D721Med (cell line): Measurements from ENCODE around the gene LRRC46.

ENCODE experiments used
- DNase-seq: peaks from one replicate; pipeline ENCODE4 v3.0.0; 2011; ENCODE audit warnings: low spot score; ENCODE audit not compliant: insufficient read length
- FAIRE-seq: peaks from 2 replicates; lab custom pipeline; 2011; peaks lifted over from hg19 to GRCh38; lab: Jason Lieb, UNC
- TF ChIP-seq, protein P1 (sequence below): IDR thresholded peaks from 2 replicates; pipeline ENCODE4 v1.5.1; 2012; ENCODE audit warnings: mild to moderate bottlenecking, control low read depth; ENCODE audit not compliant: insufficient read depth; ENCODE audit errors: missing control alignments

LRRC46 gene

DNA sequence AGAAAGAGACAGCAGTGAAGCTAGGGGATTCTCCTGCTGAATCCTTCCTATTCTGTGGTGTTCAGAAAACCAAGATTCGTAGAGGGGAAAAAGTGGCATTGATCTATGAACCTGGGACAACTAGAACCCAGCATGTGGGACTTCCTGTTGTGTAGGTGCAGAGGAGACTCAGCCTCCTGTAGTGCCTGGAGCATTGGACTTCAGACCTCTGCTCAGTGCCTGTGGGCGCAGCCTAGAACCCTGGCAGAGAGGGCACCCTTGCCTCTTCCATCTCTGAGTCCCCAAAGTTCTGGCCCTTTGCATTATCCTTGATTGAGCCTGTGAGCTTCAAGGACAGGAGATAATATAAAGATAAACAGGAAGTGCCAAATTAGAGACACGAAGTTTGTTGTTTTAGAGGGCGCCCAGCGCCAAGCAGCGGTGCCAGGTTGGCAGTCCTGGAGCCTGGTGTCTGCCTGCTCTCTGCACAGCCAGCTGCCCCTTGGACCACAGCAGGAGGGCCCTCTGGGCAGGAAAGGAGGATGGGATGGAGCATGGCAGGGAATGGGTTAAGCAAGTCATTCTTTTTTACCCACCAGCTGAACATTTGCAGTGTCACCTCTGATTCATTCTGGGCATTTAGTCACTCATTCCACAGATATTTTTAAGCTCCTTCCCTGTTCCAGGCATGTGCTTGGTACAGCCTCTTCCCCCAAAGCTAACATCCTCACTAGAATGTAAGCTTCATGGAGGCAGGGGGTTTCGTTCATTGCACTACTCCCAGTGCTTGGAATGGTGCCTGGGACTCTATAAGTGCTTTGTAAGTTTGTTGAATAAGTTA, 31.4 kb downstream of the LRRC46 start:
- TF ChIP-seq, protein P1, sequence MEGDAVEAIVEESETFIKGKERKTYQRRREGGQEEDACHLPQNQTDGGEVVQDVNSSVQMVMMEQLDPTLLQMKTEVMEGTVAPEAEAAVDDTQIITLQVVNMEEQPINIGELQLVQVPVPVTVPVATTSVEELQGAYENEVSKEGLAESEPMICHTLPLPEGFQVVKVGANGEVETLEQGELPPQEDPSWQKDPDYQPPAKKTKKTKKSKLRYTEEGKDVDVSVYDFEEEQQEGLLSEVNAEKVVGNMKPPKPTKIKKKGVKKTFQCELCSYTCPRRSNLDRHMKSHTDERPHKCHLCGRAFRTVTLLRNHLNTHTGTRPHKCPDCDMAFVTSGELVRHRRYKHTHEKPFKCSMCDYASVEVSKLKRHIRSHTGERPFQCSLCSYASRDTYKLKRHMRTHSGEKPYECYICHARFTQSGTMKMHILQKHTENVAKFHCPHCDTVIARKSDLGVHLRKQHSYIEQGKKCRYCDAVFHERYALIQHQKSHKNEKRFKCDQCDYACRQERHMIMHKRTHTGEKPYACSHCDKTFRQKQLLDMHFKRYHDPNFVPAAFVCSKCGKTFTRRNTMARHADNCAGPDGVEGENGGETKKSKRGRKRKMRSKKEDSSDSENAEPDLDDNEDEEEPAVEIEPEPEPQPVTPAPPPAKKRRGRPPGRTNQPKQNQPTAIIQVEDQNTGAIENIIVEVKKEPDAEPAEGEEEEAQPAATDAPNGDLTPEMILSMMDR = no peak
- DNase-seq (no peak), FAIRE-seq (no peak)

DNA sequence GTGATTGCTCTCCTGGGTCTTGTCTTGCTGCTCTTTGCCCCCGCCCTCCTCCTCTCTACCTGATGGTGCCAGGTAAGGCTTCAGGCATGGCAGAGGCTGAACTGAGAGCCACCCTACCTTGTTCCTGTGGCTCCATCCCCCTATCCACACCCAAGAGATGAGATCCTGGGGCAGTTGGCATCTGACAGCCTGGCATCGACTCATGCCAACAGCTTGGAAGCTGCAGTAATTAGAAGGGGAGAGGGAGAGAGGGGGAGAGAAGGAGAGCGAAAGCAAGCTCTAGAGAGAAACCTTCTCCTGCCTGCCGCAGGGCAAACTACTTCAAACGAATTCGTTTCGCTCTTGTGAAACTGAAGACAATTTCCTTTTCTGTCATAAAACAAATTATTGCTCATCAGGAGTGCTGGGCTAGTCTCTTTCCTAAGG, 33.3 kb downstream of the LRRC46 start:
- DNase-seq (no peak), FAIRE-seq (no peak)
- TF ChIP-seq, protein P1 = no peak

DNA sequence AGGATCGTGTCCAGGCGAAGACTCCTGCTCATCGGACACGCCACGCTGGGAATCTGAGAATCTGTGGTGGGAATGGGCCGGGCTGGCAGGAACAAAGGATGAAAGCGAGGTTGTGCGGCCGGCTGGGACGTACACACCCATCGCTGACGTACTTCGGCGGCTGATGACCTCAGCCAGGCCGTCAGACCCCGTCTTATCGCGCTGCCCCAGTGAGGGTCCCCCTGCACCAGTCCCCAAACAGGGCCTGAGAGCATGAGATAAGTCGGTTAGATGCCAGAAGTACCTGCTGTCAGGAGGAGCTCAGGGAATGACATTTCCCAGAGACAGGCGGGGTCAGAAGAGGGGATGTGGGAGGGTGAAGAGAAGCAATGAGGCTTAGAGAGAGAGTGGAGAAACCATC, 35.5 kb downstream of the LRRC46 start:
- no peak for FAIRE-seq
- no peak for DNase-seq
- TF ChIP-seq, protein P1 = no peak

DNA sequence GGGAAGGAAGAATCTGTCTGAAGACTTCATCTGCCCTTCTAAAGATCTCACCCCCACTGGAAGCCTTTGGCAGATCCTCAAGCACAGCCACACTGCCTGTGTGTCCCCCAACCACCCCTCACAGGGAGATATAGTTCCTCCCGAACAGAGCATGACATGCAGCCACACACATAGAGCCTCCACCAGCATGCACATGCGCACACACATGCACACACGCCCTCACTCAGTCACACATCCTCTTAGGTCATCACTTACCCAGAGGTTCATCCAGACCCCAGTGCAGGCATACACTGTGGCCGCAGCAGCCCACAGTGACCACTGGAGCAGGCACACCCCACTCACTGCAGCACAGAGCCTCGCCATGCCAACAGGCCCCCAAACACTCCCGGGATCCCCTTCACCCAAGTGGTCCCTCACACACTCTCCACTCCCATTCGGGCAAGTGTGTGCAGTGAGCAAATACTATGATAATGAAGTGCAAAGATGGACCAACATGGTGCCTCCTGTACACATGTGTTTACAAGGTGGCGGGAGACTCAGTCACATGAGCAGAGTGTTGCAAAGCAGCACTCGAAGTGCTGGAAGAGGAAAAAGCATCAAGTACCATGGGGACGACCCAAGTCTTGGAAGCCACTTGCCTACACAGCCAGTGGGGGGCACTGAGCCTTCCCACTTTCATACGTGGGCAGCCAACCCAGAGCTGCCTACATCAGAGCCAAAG, 36.5 kb downstream of the LRRC46 start:
- DNase-seq (no peak), FAIRE-seq (no peak)
- TF ChIP-seq, protein P1 = no peak

DNA sequence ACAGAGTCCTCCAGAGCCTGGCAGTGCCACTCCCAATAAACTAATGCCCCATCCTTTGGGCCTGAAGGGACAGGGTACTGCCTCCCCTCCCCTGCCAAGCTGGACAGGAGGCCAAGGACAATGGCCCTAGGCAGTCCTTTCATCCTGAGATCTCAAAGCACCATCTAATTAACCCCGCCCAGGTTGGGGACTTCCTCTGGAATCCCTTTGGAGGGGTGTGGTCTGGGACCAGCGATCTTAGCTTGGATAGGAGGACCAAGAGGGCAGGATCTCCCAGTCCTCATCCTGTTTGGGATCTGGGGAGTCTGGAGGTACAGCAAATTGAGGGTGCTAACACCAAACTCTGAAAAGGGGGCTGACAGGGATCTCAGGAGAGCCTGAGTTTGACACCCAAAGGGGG, 37.6 kb downstream of the LRRC46 start:
- FAIRE-seq = no peak
- DNase-seq = no peak
- TF ChIP-seq, protein P1 = no peak

DNA sequence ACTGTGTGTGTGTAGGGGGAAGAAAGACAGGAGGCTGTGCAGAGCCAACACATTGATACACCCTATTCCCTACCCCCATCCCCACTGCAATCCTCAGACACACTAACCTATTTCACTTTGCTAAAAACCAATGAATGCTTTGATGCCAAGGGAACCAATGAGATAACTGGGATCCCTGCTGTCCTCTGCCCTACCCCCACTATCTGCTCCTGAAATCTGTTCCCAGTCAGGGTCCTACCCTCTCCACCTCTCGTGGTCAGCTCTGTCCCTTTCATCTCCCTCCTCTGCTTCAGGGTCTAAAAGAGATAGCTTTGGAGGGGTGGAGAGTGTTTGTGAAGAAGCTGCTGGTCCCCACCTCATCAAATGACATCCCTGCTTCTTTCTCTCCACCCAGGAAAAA, 38.6 kb downstream of the LRRC46 start:
- FAIRE-seq = no peak
- DNase-seq = no peak
- TF ChIP-seq, protein P1 = no peak
